Astrocyte of the cerebellum (primary cell): Measurements from ENCODE around the gene CMBL.

ENCODE experiments used
- DNase-seq: peaks from one replicate; pipeline ENCODE4 v3.0.0-alpha.2; 2011; ENCODE audit warnings: low read depth
- H3K4me3 ChIP-seq: 2 replicates; pipeline ENCODE4 v1.5.1; 2011; ENCODE audit warnings: mild to moderate bottlenecking, low read depth, low read length, moderate library complexity
- in situ Hi-C: cut with HindIII; loops from 2 replicates; pipeline ENCODE4 v1.10.0; 2017; ENCODE audit warnings: low sequenced_read_pairs
- TF ChIP-seq, protein P1 (sequence below): IDR thresholded peaks from 2 replicates; pipeline ENCODE4 v1.5.1; 2012; ENCODE audit warnings: low read length, low read depth, moderate library complexity, mild to moderate bottlenecking; ENCODE audit errors: missing control alignments

Gene CMBL

DNA sequence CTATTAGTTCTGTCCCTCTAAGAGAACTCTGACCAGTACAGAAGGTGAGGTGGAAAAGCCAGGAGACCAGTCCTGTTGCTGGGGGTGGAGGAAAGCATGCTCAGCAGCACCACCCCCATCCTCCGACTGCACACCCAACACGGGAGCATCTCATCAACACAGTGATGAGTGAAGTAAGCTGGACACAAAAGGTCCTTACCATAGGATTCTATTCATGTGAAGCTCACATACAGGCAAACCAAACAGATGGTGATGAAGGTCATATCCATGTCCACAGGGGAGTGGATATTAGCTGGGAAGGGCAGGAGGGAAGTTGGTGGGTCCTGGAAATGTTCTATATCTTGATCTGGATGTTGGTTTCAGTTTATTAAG, 31.0 kb upstream of the CMBL start:
- in situ Hi-C loops: no loop called here
- H3K4me3 ChIP-seq: no peak overlapping the region
- DNase-seq: no peak
- TF ChIP-seq, protein P1, sequence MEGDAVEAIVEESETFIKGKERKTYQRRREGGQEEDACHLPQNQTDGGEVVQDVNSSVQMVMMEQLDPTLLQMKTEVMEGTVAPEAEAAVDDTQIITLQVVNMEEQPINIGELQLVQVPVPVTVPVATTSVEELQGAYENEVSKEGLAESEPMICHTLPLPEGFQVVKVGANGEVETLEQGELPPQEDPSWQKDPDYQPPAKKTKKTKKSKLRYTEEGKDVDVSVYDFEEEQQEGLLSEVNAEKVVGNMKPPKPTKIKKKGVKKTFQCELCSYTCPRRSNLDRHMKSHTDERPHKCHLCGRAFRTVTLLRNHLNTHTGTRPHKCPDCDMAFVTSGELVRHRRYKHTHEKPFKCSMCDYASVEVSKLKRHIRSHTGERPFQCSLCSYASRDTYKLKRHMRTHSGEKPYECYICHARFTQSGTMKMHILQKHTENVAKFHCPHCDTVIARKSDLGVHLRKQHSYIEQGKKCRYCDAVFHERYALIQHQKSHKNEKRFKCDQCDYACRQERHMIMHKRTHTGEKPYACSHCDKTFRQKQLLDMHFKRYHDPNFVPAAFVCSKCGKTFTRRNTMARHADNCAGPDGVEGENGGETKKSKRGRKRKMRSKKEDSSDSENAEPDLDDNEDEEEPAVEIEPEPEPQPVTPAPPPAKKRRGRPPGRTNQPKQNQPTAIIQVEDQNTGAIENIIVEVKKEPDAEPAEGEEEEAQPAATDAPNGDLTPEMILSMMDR: no peak

DNA sequence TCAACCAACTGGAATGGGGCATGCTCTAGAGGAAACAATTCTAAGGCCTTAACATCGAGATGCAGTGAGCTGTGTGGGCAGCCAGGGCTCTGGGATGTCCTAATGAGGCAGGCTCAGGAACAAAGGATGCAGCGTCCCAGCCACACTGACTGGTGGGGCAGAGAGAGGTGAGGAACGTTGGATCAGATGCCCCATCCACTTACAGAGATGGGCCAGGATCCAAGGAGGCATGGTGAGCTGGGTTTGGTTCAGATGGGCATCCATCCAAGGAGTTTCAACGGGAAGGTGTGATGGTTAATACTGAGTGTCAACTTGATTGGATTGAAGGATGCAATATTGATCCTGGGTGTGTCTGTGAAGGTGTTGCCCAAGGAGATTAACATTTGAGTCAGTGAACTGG, 30.3 kb upstream of the CMBL start:
- TF ChIP-seq, protein P1: no peak
- no peak for DNase-seq
- in situ Hi-C loops: no loop called here
- no peak overlapping the region for H3K4me3 ChIP-seq

DNA sequence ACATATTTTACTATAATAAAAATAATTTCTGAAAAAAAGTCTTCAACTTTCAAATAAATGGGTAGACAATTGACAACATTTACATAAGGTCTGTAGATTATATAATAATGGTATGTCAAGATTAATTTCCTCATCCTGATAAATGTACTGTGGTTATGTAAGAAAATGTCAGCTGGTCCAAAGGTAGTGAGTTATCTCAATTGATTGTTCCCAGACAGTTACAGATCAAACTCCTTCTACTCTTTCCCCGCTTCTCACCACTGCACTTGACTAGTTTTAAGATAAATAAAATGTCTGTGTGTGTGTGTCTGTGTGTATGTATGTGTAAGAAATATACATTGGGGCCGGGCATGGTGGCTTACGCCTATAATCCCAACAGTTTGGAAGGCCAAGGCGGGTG, 29.4 kb upstream of the CMBL start:
- DNase-seq: no peak
- H3K4me3 ChIP-seq: no peak overlapping the region
- in situ Hi-C loops: no loop called here
- TF ChIP-seq, protein P1: no peak

DNA sequence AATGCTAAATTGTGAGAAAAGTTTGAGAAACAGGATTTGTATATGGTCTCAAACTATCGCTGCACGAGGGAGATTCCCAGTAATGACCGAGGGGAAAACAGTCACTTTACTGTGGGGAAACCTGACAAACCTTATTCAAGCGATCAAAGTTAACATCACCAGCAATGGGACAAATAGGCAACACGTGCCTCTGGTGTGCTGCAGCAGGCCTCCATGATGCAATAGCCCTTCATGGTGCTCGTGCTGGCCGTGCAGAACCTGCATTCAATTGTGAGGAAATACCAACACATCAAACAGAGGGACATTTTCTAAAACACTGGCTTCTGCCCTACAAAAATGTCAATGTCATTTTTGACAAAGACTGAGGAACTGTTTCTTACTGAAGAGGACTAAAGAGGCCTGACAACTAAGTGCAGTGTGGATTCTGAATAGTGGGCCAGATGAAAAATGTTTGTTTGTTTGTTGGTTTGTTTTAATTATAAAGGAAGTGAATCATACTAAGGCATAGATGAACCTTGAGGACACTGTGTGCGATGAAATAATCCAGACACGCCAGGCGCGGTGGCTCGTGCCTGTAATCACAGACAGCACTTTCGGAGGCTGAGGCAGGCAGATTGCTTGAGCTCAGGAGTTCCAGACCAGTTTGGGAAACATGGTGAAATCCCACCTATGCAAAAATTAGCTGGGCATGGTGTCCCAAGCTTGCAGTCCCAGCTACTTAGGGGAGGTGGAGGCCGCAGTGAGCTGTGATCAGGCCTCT, 28.2 kb upstream of the CMBL start:
- no peak overlapping the region for H3K4me3 ChIP-seq
- no peak for DNase-seq
- TF ChIP-seq, protein P1: no peak
- in situ Hi-C loops: no loop called here

DNA sequence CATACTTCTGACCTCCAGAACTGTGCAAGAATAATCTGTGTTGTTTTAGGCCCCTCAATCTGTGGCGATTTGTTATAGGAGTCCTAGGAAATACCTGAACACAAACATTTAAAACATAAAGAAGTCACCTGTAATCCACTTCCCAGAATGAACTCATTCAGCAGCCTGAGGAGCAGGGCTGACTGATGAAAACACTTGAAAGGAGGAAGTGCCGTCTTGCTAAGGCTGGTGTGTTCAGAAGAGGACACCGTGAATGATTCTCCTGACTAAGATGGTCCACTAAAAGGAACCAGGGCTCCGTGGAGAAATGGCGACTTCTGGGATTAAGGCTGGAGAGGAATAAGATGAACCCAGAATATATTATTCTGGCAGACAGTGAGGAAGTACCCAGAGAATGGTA, 27.1 kb upstream of the CMBL start:
- TF ChIP-seq, protein P1: no peak
- no peak for DNase-seq
- in situ Hi-C loops: no loop called here
- H3K4me3 ChIP-seq: no peak overlapping the region

DNA sequence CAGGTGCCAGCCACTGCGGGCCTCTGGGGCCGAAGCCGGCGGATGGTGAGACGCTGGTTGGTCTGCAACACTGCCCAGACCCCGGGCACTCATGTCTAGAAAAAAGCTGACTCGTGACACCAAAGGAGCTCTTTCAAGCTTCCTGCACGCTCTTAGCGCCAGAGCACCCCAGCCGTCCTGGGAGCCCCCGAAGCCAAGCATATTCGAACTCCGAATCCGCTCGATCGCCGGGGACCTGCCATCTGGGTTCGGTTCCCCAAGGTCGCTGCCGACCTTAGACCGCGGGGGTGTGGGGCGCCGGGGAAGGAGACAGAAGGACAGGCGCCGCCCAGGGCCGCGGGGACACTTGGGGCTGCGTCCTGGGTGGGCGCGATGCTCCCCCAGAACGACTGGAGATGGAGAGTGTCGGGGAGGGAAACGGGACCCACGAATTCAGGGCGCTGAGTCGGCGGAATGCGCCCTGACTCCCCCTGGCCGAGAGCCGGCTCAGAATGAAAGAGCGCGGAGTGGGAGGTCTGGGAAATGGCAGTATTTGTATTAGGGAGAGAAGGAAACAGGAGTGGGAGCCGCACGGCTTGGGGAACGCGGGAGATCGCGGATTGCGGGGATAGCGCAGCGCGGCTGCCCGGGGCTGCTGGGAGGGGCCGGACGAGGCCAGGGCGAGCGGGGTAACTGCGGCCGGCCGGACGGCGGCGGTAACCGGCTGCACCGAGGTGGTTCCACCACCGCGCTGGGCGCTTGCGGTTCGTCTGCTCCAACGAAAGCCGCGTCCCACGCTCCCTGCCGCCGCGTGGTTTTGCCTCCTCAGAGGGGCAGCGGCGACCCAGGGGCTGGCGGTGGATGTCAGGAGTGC, 25.7 kb upstream of the CMBL start:
- no peak for DNase-seq
- in situ Hi-C loops: no loop called here
- TF ChIP-seq, protein P1: peak; percentile 25
- peak overlapping the region; percentile 46 for H3K4me3 ChIP-seq
